Measurements from ENCODE around the gene ADAM12.

Gene ADAM12

GRCh38 chr10:126080879-126081411 lies 307.3 kb downstream of the ADAM12 start:
- no peaks in the 10 kb centered on the region for H3K9me3 ChIP-seq (ENCODE audit: control insufficient read depth, low read length)
- H3K4me1 ChIP-seq (ENCODE audit: control insufficient read depth, insufficient read depth, low read length): peaks cover 3% of the 10 kb centered on the region
- no peaks in the 10 kb centered on the region for H3K27me3 ChIP-seq (ENCODE audit: control insufficient read depth, insufficient read depth, low read length, poor library complexity, severe bottlenecking)
- H3K4me3 ChIP-seq (ENCODE audit: insufficient read depth, low read depth, low read length): no peak overlapping the region
- WGBS, 2 experiments: 78 to 81% methylated on average over 12 of the region's 12 CpGs
- H3K27ac ChIP-seq (ENCODE audit: insufficient read depth, low read depth, low read length, poor library complexity, severe bottlenecking): no peak overlapping the region
- H3K36me3 ChIP-seq (ENCODE audit: control insufficient read depth, insufficient read depth, low read length): no peaks in the 10 kb centered on the region

GRCh38 chr10:126080291-126080825 lies 307.9 kb downstream of the ADAM12 start:
- no peaks in the 10 kb centered on the region for H3K27me3 ChIP-seq (ENCODE audit: control insufficient read depth, insufficient read depth, low read length, poor library complexity, severe bottlenecking)
- H3K36me3 ChIP-seq (ENCODE audit: control insufficient read depth, insufficient read depth, low read length): no peaks in the 10 kb centered on the region
- no peaks in the 10 kb centered on the region for H3K9me3 ChIP-seq (ENCODE audit: control insufficient read depth, low read length)
- H3K27ac ChIP-seq (ENCODE audit: insufficient read depth, low read depth, low read length, poor library complexity, severe bottlenecking): no peak overlapping the region
- H3K4me3 ChIP-seq (ENCODE audit: insufficient read depth, low read depth, low read length): no peak overlapping the region
- peaks cover 3% of the 10 kb centered on the region for H3K4me1 ChIP-seq (ENCODE audit: control insufficient read depth, insufficient read depth, low read length)
- WGBS, 2 experiments: 89 to 93% methylated on average over 7 of the region's 7 CpGs

GRCh38 chr10:126075009-126075408 lies 313.3 kb downstream of the ADAM12 start:
- Histone ChIP-seq H3K4me1 (ENCODE audit: control insufficient read depth, insufficient read depth, low read length) (no peaks in the 10 kb centered on the region), H3K9me3 (ENCODE audit: control insufficient read depth, low read length) (no peaks in the 10 kb centered on the region), H3K27ac (ENCODE audit: insufficient read depth, low read depth, low read length, poor library complexity, severe bottlenecking) (no peak overlapping the region), H3K27me3 (ENCODE audit: control insufficient read depth, insufficient read depth, low read length, poor library complexity, severe bottlenecking) (no peaks in the 10 kb centered on the region), H3K4me3 (ENCODE audit: insufficient read depth, low read depth, low read length) (no peak overlapping the region), H3K36me3 (ENCODE audit: control insufficient read depth, insufficient read depth, low read length) (no peaks in the 10 kb centered on the region)
- WGBS, 2 experiments: 88 to 97% methylated on average over 5 to 6 of the region's 6 CpGs

- H3K36me3 ChIP-seq (ENCODE audit: control insufficient read depth, insufficient read depth, low read length): no peaks in the 10 kb centered on the region
- H3K9me3 ChIP-seq (ENCODE audit: control insufficient read depth, low read length): no peaks in the 10 kb centered on the region
- H3K4me3 ChIP-seq (ENCODE audit: insufficient read depth, low read depth, low read length): no peak overlapping the region
- 98 to 100% methylated on average over 3 of the region's 3 CpGs for WGBS, 2 experiments
- H3K27ac ChIP-seq (ENCODE audit: insufficient read depth, low read depth, low read length, poor library complexity, severe bottlenecking): no peak overlapping the region
- H3K4me1 ChIP-seq (ENCODE audit: control insufficient read depth, insufficient read depth, low read length): no peaks in the 10 kb centered on the region
- H3K27me3 ChIP-seq (ENCODE audit: control insufficient read depth, insufficient read depth, low read length, poor library complexity, severe bottlenecking): no peaks in the 10 kb centered on the region
These were observed 314.0 kb downstream of the ADAM12 start for GRCh38 chr10:126074291-126074690.

- Histone ChIP-seq H3K27me3 (ENCODE audit: control insufficient read depth, insufficient read depth, low read length, poor library complexity, severe bottlenecking) (no peaks in the 10 kb centered on the region), H3K36me3 (ENCODE audit: control insufficient read depth, insufficient read depth, low read length) (no peaks in the 10 kb centered on the region), H3K27ac (ENCODE audit: insufficient read depth, low read depth, low read length, poor library complexity, severe bottlenecking) (no peak overlapping the region), H3K4me1 (ENCODE audit: control insufficient read depth, insufficient read depth, low read length) (no peaks in the 10 kb centered on the region), H3K4me3 (ENCODE audit: insufficient read depth, low read depth, low read length) (no peak overlapping the region), H3K9me3 (ENCODE audit: control insufficient read depth, low read length) (no peaks in the 10 kb centered on the region)
- WGBS, 2 experiments: no CpG with 5 or more reads among the region's 1 CpG
These were observed 314.7 kb downstream of the ADAM12 start for GRCh38 chr10:126073606-126074005.

GRCh38 chr10:126072622-126073021 lies 315.7 kb downstream of the ADAM12 start:
- Histone ChIP-seq H3K9me3 (ENCODE audit: control insufficient read depth, low read length) (no peaks in the 10 kb centered on the region), H3K36me3 (ENCODE audit: control insufficient read depth, insufficient read depth, low read length) (no peaks in the 10 kb centered on the region), H3K4me1 (ENCODE audit: control insufficient read depth, insufficient read depth, low read length) (peaks cover under 1% of the 10 kb centered on the region), H3K27me3 (ENCODE audit: control insufficient read depth, insufficient read depth, low read length, poor library complexity, severe bottlenecking) (no peaks in the 10 kb centered on the region), H3K27ac (ENCODE audit: insufficient read depth, low read depth, low read length, poor library complexity, severe bottlenecking) (no peak overlapping the region), H3K4me3 (ENCODE audit: insufficient read depth, low read depth, low read length) (no peak overlapping the region)
- 93 to 95% methylated on average over 4 of the region's 4 CpGs for WGBS, 2 experiments

- no peaks in the 10 kb centered on the region for H3K27me3 ChIP-seq (ENCODE audit: control insufficient read depth, insufficient read depth, low read length, poor library complexity, severe bottlenecking)
- WGBS, 2 experiments: 86 to 89% methylated on average over 7 to 8 of the region's 8 CpGs
- H3K4me1 ChIP-seq (ENCODE audit: control insufficient read depth, insufficient read depth, low read length): peaks cover 5% of the 10 kb centered on the region
- no peak overlapping the region for H3K27ac ChIP-seq (ENCODE audit: insufficient read depth, low read depth, low read length, poor library complexity, severe bottlenecking)
- no peak overlapping the region for H3K4me3 ChIP-seq (ENCODE audit: insufficient read depth, low read depth, low read length)
- no peaks in the 10 kb centered on the region for H3K9me3 ChIP-seq (ENCODE audit: control insufficient read depth, low read length)
- H3K36me3 ChIP-seq (ENCODE audit: control insufficient read depth, insufficient read depth, low read length): no peaks in the 10 kb centered on the region
These were observed 317.6 kb downstream of the ADAM12 start for GRCh38 chr10:126070476-126071215.

GRCh38 chr10:126068322-126068721 lies 320.0 kb downstream of the ADAM12 start:
- no peak overlapping the region for H3K4me3 ChIP-seq (ENCODE audit: insufficient read depth, low read depth, low read length)
- 81 to 85% methylated on average over 2 of the region's 2 CpGs for WGBS, 2 experiments
- H3K27ac ChIP-seq (ENCODE audit: insufficient read depth, low read depth, low read length, poor library complexity, severe bottlenecking): no peak overlapping the region
- H3K27me3 ChIP-seq (ENCODE audit: control insufficient read depth, insufficient read depth, low read length, poor library complexity, severe bottlenecking): no peaks in the 10 kb centered on the region
- no peaks in the 10 kb centered on the region for H3K36me3 ChIP-seq (ENCODE audit: control insufficient read depth, insufficient read depth, low read length)
- peaks cover 5% of the 10 kb centered on the region for H3K4me1 ChIP-seq (ENCODE audit: control insufficient read depth, insufficient read depth, low read length)
- H3K9me3 ChIP-seq (ENCODE audit: control insufficient read depth, low read length): no peaks in the 10 kb centered on the region

- no peaks in the 10 kb centered on the region for H3K9me3 ChIP-seq (ENCODE audit: control insufficient read depth, low read length)
- H3K27ac ChIP-seq (ENCODE audit: insufficient read depth, low read depth, low read length, poor library complexity, severe bottlenecking): no peak overlapping the region
- no peaks in the 10 kb centered on the region for H3K27me3 ChIP-seq (ENCODE audit: control insufficient read depth, insufficient read depth, low read length, poor library complexity, severe bottlenecking)
- H3K4me3 ChIP-seq (ENCODE audit: insufficient read depth, low read depth, low read length): no peak overlapping the region
- 94 to 95% methylated on average over 10 of the region's 10 CpGs for WGBS, 2 experiments
- no peaks in the 10 kb centered on the region for H3K36me3 ChIP-seq (ENCODE audit: control insufficient read depth, insufficient read depth, low read length)
- H3K4me1 ChIP-seq (ENCODE audit: control insufficient read depth, insufficient read depth, low read length): peaks cover 5% of the 10 kb centered on the region
These were observed 321.8 kb downstream of the ADAM12 start for GRCh38 chr10:126066456-126066855.

GRCh38 chr10:126065751-126066377 lies 322.4 kb downstream of the ADAM12 start:
- 95% methylated on average over 9 of the region's 9 CpGs for WGBS, 2 experiments
- Histone ChIP-seq H3K4me3 (ENCODE audit: insufficient read depth, low read depth, low read length) (no peak overlapping the region), H3K27ac (ENCODE audit: insufficient read depth, low read depth, low read length, poor library complexity, severe bottlenecking) (no peak overlapping the region)

More at GRCh38 chr10:126065751-126066377, 322.4 kb downstream of the ADAM12 start:
- Histone ChIP-seq H3K27me3 (ENCODE audit: control insufficient read depth, insufficient read depth, low read length, poor library complexity, severe bottlenecking) (no peaks in the 10 kb centered on the region), H3K9me3 (ENCODE audit: control insufficient read depth, low read length) (no peaks in the 10 kb centered on the region), H3K36me3 (ENCODE audit: control insufficient read depth, insufficient read depth, low read length) (no peaks in the 10 kb centered on the region), H3K4me1 (ENCODE audit: control insufficient read depth, insufficient read depth, low read length) (peaks cover 5% of the 10 kb centered on the region)

All from ectodermal cell (in vitro differentiated cells).